ENCODE data around the gene COX6A2.

Gene COX6A2

GRCh38 chr16:31461921-31462804 is 34.0 kb upstream of the COX6A2 start:
- peaks cover 19% of the 10 kb centered on the region in 2 donors for H3K4me1 ChIP-seq (ENCODE audit: control insufficient read depth in 2 of 2, insufficient read depth in 2 of 2, low read length in 2 of 2)

DNA sequence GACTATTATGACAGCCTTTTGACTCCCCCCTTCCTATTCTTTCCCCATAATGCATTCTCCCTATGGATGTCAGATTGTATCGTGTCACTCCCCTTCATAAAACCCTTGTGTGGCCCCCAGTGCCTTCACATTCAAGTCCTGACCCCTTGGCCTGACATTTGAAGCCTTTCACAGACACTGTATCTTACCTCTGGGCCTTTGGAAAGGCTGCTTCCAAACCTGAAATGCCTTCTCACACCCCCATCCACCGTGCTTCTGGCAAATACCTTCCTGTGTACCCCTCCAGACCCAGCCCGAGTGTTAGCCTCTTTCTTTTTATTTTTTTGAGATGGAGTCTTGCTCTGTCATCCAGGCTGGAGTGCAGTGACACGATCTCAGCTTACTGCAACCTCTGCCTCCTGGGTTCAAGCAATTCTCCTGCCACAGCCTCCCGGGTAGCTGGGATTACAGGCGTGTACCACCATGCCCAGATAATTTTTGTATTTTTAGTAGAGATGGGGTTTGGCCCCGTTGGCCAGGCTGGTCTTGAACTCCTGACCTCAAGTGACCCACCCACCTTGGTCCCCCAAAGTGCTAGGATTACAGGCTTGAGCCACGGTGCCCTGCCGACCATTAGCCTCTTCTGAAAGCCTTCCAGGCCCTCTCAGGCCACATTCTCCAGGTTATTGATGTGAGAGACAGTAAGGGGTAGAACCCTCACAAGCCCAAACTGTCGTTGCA is 33.2 kb upstream of the COX6A2 start:
- H3K36me3 ChIP-seq (ENCODE audit: control insufficient read depth in 2 of 2, insufficient read depth in 2 of 2, low read length in 2 of 2): peaks cover 8 to 27% of the 10 kb centered on the region in 2 donors
- H3K4me3 ChIP-seq (ENCODE audit: low read length in 2 of 2): no peak overlapping the region
- H3K27ac ChIP-seq (ENCODE audit: low read depth in 2 of 2, low read length in 2 of 2): no peak overlapping the region
- peaks cover 21 to 26% of the 10 kb centered on the region in 2 donors for H3K4me1 ChIP-seq (ENCODE audit: control insufficient read depth in 2 of 2, insufficient read depth in 2 of 2, low read length in 2 of 2)
- H3K9ac ChIP-seq (ENCODE audit: low read depth in 1 of 2, low read length in 2 of 2): no peak overlapping the region
- H3K27me3 ChIP-seq (ENCODE audit: control insufficient read depth in 2 of 2, insufficient read depth in 2 of 2, low read length in 2 of 2): no peaks in the 10 kb centered on the region
- H3K9me3 ChIP-seq (ENCODE audit: control insufficient read depth in 2 of 2, low read length in 2 of 2): no peaks in the 10 kb centered on the region

More at GRCh38 chr16:31461921-31462804, 34.0 kb upstream of the COX6A2 start:
- Histone ChIP-seq H3K4me3 (ENCODE audit: low read length in 2 of 2) (no peak overlapping the region), H3K27ac (ENCODE audit: low read depth in 2 of 2, low read length in 2 of 2) (no peak overlapping the region), H3K27me3 (ENCODE audit: control insufficient read depth in 2 of 2, insufficient read depth in 2 of 2, low read length in 2 of 2) (no peaks in the 10 kb centered on the region), H3K9me3 (ENCODE audit: control insufficient read depth in 2 of 2, low read length in 2 of 2) (no peaks in the 10 kb centered on the region), H3K36me3 (ENCODE audit: control insufficient read depth in 2 of 2, insufficient read depth in 2 of 2, low read length in 2 of 2) (peaks cover 8 to 27% of the 10 kb centered on the region in 2 donors), H3K9ac (ENCODE audit: low read depth in 1 of 2, low read length in 2 of 2) (no peak overlapping the region)

DNA sequence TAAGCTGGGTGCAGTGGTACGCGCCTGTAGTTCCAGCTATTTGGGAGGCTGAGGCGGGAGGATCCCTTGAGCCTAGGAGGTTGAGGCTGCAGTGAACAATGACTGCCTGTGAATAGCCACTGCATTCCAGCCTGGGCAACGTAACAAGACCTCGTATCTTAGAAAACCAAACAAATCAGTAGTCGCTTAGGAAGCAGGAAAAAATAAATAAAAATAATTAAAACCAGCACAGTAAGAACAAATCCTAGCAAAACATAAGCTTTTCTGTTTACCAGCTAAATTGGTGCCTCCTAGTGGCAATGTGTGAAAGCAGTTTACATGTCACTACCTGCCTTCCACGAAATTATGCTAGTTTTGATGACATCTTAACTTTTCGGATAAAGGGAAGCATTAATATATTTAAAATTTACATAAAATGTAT is 32.4 kb upstream of the COX6A2 start:
- H3K36me3 ChIP-seq (ENCODE audit: control insufficient read depth in 2 of 2, insufficient read depth in 2 of 2, low read length in 2 of 2): peaks cover 8 to 24% of the 10 kb centered on the region in 2 donors
- peak overlapping the region; percentile 34 to 82 for H3K9ac ChIP-seq (ENCODE audit: low read depth in 1 of 2, low read length in 2 of 2)
- peak overlapping the region; percentile 72 to 88 for H3K4me3 ChIP-seq (ENCODE audit: low read length in 2 of 2)

DNA sequence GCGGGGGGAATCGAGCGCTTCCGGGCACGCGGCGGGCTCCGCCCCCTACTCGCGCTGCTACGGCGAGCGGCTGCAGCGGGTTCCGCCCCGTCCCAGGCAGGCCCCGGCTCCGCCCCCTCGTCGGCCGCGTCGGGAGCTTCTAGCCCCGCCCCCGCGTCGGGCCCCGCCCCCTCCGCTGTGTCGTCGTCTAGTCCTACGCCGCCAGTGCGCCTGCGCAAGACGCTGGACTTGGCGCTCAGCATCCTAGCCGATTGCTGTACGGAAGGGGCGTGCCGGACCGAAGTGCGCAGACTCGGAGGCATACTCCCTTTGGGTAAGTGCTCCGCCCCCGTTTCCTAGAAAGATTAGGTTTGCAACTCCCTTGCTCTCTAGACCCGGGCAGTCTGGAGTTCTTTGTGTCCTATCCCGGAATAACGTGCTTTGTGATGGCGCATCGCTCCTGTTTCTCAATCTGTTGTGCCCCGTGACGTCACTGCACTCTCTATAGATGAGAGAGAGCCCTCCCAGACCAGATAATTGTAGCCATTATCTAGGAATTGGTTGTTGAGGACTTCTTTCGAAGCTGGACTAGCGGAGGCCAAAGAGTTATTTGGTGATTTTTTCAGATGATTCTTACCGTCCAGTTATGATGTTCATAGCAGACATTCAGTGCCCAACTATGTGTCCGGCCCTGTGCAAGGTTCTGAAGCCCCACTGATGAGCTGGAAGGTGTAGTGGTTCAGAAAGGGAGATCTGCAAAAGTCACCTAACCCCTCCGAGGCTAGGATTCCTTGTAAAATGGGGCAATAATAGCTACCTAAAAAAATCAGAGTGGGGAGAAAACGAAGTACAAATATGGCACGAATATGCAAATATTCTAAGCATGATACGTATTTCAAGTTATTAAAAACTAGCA is 31.8 kb upstream of the COX6A2 start:
- Histone ChIP-seq H3K4me3 (ENCODE audit: low read length in 2 of 2) (peak overlapping the region; percentile 91), H3K27me3 (ENCODE audit: control insufficient read depth in 2 of 2, insufficient read depth in 2 of 2, low read length in 2 of 2) (no peaks in the 10 kb centered on the region), H3K4me1 (ENCODE audit: control insufficient read depth in 2 of 2, insufficient read depth in 2 of 2, low read length in 2 of 2) (peaks cover 26 to 30% of the 10 kb centered on the region in 2 donors), H3K9me3 (ENCODE audit: control insufficient read depth in 2 of 2, low read length in 2 of 2) (no peaks in the 10 kb centered on the region), H3K36me3 (ENCODE audit: control insufficient read depth in 2 of 2, insufficient read depth in 2 of 2, low read length in 2 of 2) (peaks cover 8 to 20% of the 10 kb centered on the region in 2 donors), H3K9ac (ENCODE audit: low read depth in 1 of 2, low read length in 2 of 2) (peak overlapping the region; percentile 94 to 96), H3K27ac (ENCODE audit: low read depth in 2 of 2, low read length in 2 of 2) (peak overlapping the region; percentile 99)

More for the DNA sequence above, 32.4 kb upstream of the COX6A2 start:
- H3K9me3 ChIP-seq (ENCODE audit: control insufficient read depth in 2 of 2, low read length in 2 of 2): no peaks in the 10 kb centered on the region
- H3K4me1 ChIP-seq (ENCODE audit: control insufficient read depth in 2 of 2, insufficient read depth in 2 of 2, low read length in 2 of 2): peaks cover 22 to 29% of the 10 kb centered on the region in 2 donors
- H3K27ac ChIP-seq (ENCODE audit: low read depth in 2 of 2, low read length in 2 of 2): peak overlapping the region; percentile 99
- no peaks in the 10 kb centered on the region for H3K27me3 ChIP-seq (ENCODE audit: control insufficient read depth in 2 of 2, insufficient read depth in 2 of 2, low read length in 2 of 2)

GRCh38 chr16:31458844-31459686 is 30.9 kb upstream of the COX6A2 start, which contains the start of gene ARMC5:
Gene ARMC5 (plus strand): TSS chr16:31459501. CDS start chr16:31459525, 24 bp downstream.
- H3K4me3 ChIP-seq (ENCODE audit: low read length in 2 of 2): peak within 1 kb of the TSS; percentile 91
- peak within 1 kb of the TSS; percentile 99 for H3K27ac ChIP-seq (ENCODE audit: low read depth in 2 of 2, low read length in 2 of 2)
- H3K27me3 ChIP-seq (ENCODE audit: control insufficient read depth in 2 of 2, insufficient read depth in 2 of 2, low read length in 2 of 2): no peaks in the 10 kb centered on the region
- H3K9me3 ChIP-seq (ENCODE audit: control insufficient read depth in 2 of 2, low read length in 2 of 2): no peaks in the 10 kb centered on the region
- H3K36me3 ChIP-seq (ENCODE audit: control insufficient read depth in 2 of 2, insufficient read depth in 2 of 2, low read length in 2 of 2): peaks cover 8 to 15% of the 10 kb centered on the region in 2 donors
- H3K9ac ChIP-seq (ENCODE audit: low read depth in 1 of 2, low read length in 2 of 2): peak within 1 kb of the TSS; percentile 94 to 96
- H3K4me1 ChIP-seq (ENCODE audit: control insufficient read depth in 2 of 2, insufficient read depth in 2 of 2, low read length in 2 of 2): peaks cover 30% of the 10 kb centered on the region in 2 donors

DNA sequence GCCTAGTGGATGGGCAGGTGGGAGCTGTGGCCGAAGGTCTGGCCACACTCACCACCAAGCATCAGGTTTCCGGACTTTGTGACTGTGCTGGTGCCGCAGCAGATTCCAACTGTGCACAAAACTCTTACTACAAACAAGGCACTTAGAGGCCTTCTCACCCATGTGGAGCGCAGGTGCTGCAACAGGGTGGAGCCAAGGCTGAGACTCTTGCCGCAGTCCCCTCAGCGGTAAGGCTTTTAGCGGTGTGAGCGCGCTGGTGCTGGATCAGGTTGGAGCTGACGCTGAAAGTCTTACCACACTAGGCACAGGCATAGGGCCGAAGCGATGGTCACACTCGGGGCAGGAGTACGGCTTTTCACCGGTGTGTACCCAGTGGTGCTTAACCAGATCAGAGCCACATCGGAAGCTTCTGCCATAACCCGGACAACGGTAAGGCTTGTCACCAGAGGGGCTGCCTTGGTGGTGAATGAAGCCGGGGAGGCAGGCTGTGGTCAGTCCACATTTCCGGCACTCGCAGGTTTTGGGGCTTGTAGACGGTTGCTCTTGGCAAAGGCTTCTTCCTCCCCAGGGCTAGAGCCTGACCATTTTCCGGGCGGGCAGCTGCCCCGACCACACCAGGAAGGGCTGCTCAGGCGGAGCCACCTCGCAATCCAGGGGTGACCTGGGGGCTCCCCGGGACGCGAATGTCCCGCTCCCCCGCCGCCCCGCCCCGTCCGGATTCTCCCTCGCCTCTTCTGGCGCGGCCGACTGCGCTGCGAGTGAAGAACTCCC is 30.1 kb upstream of the COX6A2 start:
- Histone ChIP-seq H3K9ac (ENCODE audit: low read depth in 1 of 2, low read length in 2 of 2) (peak overlapping the region; percentile 94 to 96), H3K4me1 (ENCODE audit: control insufficient read depth in 2 of 2, insufficient read depth in 2 of 2, low read length in 2 of 2) (peaks cover 34 to 37% of the 10 kb centered on the region in 2 donors), H3K9me3 (ENCODE audit: control insufficient read depth in 2 of 2, low read length in 2 of 2) (no peaks in the 10 kb centered on the region)

DNA sequence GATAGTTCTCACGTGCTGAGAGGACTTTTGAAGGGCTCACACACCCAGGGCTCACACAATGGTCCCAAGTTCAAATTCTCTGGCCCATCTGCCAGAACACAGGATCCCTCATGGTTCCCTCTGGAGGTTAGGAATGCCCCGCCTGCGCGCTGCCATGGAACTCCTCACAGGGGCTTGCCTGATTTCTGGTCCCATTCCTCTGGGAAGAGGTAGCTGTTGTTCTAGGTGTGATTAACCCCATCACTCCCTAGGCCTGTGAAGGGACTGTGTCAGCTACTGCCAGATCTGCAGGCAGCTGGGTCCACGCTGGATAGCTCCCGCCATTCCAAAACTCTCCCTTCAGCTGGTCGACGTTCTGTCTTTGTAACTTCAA is 28.8 kb upstream of the COX6A2 start:
- H3K4me3 ChIP-seq (ENCODE audit: low read length in 2 of 2): peak overlapping the region in 1 of 2 donors; percentile 1

More for the DNA sequence above, 30.1 kb upstream of the COX6A2 start:
- peaks cover 8 to 13% of the 10 kb centered on the region in 2 donors for H3K36me3 ChIP-seq (ENCODE audit: control insufficient read depth in 2 of 2, insufficient read depth in 2 of 2, low read length in 2 of 2)
- H3K4me3 ChIP-seq (ENCODE audit: low read length in 2 of 2): peak overlapping the region; percentile 91
- no peaks in the 10 kb centered on the region for H3K27me3 ChIP-seq (ENCODE audit: control insufficient read depth in 2 of 2, insufficient read depth in 2 of 2, low read length in 2 of 2)
- peak overlapping the region; percentile 99 for H3K27ac ChIP-seq (ENCODE audit: low read depth in 2 of 2, low read length in 2 of 2)

GRCh38 chr16:31455601-31456314 is 27.6 kb upstream of the COX6A2 start:
- no peak overlapping the region for H3K4me3 ChIP-seq (ENCODE audit: low read length in 2 of 2)
- no peaks in the 10 kb centered on the region for H3K27me3 ChIP-seq (ENCODE audit: control insufficient read depth in 2 of 2, insufficient read depth in 2 of 2, low read length in 2 of 2)
- H3K36me3 ChIP-seq (ENCODE audit: control insufficient read depth in 2 of 2, insufficient read depth in 2 of 2, low read length in 2 of 2): peaks cover 0 to 2% of the 10 kb centered on the region in 2 donors
- H3K9ac ChIP-seq (ENCODE audit: low read depth in 1 of 2, low read length in 2 of 2): peak overlapping the region in 1 of 2 donors; percentile 12
- peaks cover 37 to 40% of the 10 kb centered on the region in 2 donors for H3K4me1 ChIP-seq (ENCODE audit: control insufficient read depth in 2 of 2, insufficient read depth in 2 of 2, low read length in 2 of 2)
- no peaks in the 10 kb centered on the region for H3K9me3 ChIP-seq (ENCODE audit: control insufficient read depth in 2 of 2, low read length in 2 of 2)
- no peak overlapping the region for H3K27ac ChIP-seq (ENCODE audit: low read depth in 2 of 2, low read length in 2 of 2)

More for the DNA sequence above, 28.8 kb upstream of the COX6A2 start:
- no peak overlapping the region for H3K27ac ChIP-seq (ENCODE audit: low read depth in 2 of 2, low read length in 2 of 2)
- H3K9ac ChIP-seq (ENCODE audit: low read depth in 1 of 2, low read length in 2 of 2): no peak overlapping the region
- no peaks in the 10 kb centered on the region for H3K27me3 ChIP-seq (ENCODE audit: control insufficient read depth in 2 of 2, insufficient read depth in 2 of 2, low read length in 2 of 2)
- peaks cover 2 to 3% of the 10 kb centered on the region in 2 donors for H3K36me3 ChIP-seq (ENCODE audit: control insufficient read depth in 2 of 2, insufficient read depth in 2 of 2, low read length in 2 of 2)
- H3K4me1 ChIP-seq (ENCODE audit: control insufficient read depth in 2 of 2, insufficient read depth in 2 of 2, low read length in 2 of 2): peaks cover 35 to 38% of the 10 kb centered on the region in 2 donors
- no peaks in the 10 kb centered on the region for H3K9me3 ChIP-seq (ENCODE audit: control insufficient read depth in 2 of 2, low read length in 2 of 2)

All from mucosa of rectum (tissue), 2 donors.